NK-92 (cell line): ENCODE data around the gene RAI2.
"Not testable (repeated sequence)": the region's sequence is repeated elsewhere in the genome, so short reads cannot be mapped to it uniquely, and the experiment has no call there.

Source experiments
- DNase-seq: peaks from one replicate; lab custom pipeline; 2025; ENCODE audit not compliant: unreplicated experiment; lab: John Stamatoyannopoulos, UW

Gene RAI2

DNA sequence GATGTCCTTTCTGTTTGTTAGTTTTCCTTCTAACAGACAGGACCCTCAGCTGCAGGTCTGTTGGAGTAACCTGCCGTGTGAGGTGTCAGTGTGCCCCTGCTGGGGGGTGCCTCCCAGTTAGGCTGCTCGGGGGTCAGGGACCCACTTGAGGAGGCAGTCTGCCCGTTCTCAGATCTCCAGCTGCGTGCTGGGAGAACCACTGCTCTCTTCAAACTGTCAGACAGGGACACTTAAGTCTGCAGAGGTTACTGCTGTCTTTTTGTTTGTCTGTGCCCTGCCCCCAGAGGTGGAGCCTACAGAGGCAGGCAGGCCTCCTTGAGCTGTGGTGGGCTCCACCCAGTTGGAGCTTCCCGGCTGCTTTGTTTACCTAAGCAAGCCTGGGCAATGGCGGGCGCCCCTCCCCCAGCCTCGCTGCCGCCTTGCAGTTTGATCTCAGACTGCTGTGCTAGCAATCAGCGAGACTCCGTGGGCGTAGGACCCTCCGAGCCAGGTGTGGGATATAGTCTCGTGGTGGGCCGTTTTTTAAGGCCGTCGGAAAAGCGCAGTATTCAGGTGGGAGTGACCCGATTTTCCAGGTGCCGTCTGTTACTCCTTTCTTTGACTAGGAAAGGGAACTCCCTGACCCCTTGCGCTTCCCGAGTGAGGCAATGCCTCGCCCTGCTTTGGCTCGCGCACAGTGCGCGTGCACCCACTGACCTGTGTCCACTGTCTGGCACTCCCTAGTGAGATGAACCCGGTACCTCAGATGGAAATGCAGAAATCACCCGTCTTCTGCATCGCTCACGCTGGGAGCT lies 74.3 kb downstream of the RAI2 start:
- DNase-seq: not testable (repeated sequence)

DNA sequence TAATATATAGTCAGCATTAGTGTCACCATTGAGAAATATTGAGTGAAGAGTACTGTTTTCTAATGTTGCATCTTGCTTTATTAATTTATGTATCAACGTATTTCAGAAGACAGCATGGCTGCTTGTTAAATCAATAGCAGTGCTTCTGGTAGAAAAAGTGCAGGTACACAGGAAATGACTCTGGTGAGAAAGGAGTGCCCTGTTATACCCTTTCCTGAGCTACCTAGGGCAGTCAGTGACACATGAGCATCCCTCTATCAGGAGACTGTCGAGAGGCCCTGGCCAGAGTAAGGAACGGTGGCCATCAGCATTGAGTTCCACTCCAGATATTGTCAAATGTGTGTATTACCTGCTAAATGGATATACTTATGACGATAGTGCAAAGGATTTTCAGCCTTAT lies 81.7 kb downstream of the RAI2 start:
- no peak for DNase-seq

DNA sequence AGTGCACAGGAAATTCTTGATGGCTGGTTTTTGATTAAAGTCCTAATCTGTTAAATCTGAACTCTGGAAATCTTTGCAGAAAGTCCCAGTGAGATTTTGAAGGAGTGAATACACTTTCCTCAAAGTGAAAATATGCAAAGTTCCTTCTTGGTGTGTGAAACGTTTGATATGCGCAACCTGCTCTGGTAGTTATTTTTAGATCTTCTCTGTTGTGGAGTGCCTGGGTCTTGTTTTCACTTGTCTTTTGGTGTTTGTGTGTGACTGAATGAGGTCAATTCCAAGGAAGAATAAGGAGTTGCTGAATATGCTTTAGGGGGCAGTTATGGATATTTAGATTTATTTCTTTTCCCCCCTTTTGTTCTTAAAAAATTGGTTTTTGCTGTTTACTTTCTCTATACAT lies 82.1 kb downstream of the RAI2 start:
- no peak for DNase-seq

DNA sequence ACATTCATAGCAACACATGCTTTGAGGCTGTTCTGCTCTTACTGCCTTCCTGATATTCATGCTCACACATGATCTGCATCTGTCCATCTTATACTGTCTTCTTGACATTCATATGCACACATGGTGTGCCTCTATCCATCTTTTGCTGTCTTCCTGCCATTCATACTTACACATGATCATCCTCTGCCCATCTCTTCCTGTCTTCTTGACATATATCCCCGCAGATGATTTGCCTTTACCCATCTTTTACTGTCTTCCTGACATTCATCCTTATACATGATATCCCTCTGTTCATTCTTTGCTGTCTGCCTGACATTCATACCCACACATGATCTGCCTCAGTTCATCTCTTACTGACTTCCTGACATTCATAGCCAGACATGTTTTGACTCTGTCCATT lies 87.0 kb downstream of the RAI2 start:
- no peak for DNase-seq

DNA sequence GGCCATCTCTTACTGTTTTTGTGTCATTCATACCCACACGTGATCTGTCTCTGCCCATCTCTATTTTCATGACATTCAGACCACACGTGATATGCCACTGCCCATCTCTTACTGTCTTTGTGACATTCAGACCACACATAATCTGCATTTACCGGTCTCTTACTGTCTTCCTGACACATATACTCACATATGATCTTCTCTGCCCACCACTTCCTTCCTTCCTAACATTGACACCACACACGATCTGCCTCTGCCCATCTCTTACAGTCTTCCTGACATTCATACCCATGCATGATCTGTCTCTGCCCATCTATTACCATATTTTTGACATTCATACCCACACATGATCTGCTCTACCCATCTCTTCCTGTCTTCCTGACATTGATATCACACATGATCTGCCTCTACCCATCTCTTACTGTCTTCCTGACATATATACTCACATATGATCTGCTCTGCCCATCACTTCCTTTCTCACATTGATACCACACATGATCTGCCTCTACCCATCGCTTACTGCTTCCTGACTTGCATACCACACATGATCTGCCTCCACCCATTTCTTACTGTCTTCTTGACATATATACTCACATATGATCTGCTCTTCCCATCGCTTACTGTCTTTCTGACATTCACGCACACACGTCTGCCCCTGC lies 87.7 kb downstream of the RAI2 start:
- no peak for DNase-seq

DNA sequence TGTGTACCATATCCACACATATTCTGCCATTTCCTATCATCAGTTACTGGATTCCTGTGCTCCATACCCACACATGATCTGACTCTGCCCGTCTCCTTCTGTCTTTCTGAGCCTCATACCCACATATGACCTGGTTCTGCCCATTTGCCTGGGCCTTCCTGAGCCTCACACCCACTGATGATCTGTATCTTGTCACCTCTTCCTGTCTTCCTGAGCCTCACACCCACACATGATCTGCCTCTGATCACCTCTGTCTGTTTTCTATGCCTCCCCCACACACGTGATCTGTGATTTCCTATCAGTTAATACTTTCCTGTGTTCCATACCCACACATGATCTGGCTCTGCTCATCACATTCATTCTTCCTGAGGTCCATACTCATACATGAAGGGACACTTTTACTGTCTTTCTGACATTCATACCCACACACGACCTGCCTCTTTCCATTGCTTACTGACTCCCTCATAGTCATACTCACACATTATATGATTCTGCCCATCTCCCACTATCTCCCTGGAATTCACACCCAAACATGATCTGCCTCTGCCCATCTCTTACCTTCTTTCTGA lies 91.3 kb downstream of the RAI2 start:
- DNase-seq: no peak

DNA sequence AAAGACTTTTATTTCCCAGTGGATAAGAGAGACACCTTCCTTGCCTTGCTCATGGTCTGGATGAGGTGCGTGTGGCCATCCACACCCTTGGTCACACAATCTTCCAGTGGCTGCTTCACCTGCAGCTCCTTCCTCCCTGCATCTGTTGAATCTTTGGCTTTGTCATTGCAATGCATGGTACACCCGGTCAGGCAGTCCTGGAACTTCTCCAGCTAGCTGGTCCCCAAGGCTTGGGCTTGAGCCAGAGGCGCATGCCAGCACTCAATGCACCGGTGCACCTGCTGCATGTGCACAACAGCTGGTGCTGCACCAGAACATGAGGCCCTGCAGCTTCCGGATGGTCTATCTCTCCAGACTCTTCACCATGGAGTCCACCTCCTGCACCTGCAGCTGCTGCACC lies 92.1 kb downstream of the RAI2 start:
- no peak for DNase-seq

DNA sequence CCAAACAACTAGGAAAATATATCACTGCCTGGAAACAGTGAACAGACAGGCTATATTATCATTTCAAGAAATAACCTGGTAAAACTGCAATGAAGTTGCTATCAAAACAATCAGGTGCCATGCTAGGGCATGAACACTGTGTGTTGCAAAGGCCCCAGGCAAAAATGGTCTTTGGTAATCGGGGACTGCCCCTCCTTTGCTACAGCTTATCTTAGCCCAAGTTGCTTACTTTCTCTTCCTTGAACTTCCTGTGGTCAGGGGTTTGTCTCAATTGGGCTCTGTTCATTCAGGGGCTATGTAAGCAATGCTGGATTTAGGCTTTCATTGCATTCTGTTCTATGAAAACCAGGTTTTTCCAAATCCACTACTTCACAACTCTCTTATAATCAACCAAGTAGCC lies 93.4 kb downstream of the RAI2 start:
- no peak for DNase-seq

DNA sequence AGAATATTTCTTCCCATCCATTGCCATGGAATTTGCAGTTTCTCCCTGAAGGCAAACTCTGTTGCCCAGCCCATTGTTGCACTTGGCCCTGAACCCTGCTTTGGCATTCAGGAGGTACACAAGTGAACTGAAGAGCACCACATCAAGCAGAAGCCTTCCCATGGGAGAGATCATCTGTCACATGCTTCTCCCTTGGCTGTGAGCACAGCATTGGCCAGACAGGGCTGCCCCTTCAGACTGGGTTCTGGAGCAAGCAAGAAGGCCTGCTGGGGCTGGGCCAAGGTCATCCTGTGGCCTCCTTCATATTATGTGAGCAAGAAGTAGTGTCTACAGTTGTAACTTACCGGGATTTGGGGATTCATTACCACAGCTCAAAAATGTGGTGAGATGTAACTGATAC lies 101.1 kb downstream of the RAI2 start:
- DNase-seq: no peak

DNA sequence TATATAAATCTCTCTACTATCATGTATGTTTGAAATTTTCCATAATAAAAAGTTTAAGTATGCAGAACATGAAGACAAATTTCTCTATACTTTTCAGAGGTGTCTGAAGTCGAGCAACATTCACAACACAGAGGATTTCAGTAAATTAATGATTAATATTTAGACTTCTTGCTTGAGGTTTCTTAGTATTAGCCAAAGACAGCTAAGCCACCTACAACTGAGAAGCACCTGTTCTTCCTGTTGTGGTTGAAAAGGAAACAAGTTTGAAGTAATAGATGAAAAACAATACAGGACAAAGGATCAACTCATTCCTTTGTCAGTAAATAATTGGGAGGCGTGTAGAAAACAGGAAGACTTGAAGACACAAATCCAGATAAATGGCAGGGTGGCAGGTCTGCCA lies 102.7 kb downstream of the RAI2 start:
- no peak for DNase-seq

DNA sequence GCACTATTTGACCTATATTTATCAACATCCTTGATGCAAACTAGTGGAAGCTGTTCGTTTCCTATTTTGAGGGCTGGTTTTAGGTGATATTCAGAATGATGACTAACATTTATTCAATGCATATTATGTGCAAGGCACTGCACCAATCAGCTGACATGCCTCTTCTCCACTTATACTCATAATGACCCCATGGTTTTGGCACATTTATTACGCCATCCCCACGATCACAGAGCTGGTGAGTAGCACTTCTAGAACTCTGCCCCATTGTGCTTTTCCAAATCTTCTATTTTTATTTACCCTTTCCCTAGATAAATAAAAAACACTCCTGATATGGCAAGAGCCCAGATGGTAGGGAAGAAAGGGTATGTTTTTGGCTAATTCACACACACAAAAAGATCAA lies 110.7 kb downstream of the RAI2 start:
- DNase-seq: no peak
